8988T (cell line): ENCODE data around the gene STX16.
A peak's percentile ranks its signal among the peaks of the same experiment; 100 is the strongest.

Experiments used
- DNase-seq: peaks from one replicate; pipeline ENCODE4 v3.0.0; 2011

STX16 gene

DNA sequence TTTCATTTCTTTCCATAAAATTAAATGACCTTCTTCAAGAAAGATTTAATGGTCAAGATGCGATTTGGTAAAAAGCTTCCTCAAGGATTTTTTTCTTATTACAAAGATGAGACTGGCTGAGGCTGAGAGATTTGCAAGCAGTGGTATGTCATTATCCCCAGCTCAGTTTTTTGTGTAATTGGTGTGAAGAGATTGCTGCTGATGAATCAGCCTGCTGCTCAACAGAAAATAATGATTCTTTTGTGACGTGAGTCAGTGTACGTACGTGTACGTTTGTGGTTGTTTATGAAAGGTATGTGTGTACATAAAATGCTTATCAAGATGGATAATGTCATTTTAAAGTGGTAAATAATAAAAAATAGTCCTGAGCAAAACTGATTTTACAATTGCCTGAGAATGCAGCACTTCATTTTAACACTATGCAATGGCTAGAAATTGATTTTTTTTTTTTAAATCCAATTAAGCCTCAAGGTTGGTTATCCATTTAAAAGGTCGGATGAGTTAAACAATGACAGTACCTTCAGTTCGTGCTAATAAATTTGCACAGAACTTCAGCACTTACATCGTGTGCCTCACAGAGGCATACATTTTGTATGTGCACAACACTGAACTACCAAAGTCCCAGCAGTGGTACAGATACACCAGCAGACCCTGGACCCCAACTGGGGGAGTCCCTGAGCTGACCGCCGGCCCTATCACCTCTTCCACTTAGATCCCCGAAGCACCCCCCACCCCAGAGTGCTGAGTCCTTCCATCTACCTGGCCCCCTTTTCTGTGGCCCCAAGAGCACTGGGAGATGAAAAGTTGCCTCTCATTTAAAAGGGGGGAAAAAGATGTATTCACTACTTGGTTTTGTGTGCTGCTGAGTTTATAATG lies 31.8 kb downstream of the STX16 start:
- DNase-seq = no peak

DNA sequence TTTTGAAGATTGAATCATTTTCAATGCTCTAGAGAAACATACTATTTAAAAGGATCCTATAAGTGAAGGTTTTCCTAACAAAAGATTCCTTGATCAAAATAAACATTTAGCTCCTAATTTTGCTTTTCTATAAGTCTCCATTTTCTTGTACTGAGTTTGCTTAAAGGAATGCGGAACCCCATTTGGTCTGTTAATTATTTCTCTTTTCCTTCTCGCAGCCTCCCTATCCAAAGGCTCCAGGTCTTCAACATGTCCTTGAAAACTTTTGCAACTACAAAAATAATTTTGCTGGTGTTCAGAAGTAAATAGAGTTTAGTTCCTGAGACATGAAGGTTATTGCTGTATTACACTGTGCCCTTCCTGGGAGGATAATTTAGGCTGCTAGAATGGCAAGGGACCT lies 33.2 kb downstream of the STX16 start:
- no peak for DNase-seq

DNA sequence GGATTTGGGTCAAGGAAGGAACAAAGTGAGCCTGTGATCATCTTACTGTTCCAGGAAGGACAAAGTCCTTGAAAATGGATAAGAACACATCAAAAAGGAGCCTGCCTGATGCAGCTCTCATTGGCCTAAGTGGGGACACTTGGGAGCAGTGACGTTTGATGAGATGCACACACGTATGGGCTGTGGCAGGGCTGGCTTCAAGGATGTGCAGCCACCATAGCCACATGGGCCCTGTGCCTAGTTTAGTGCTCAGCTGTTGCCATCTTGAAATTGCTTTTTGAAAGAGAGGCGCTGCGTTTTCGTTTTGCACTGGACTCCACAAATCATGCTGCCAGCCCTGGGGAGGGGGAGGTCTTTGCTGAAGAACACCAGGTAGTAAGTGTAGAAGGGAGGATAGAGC lies 34.9 kb downstream of the STX16 start:
- no peak for DNase-seq

DNA sequence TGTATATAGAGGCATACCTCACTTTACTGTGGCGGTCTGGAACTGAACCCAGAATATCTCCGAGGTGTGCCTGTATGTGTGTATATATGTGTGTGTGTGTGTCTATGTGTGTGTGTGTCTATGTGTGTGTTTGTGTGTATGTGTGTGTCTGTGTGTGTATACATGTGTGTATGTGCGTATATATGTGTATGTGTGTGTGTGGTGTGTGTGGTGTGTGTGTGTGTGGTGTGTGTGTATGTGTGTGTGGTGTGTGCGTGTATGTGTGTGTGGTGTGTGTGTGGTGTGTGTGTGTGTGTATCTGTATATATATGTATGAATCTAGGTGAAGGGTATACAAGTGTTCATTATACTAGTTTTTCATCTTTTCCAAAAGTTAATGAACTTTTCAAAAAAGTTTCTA lies 37.3 kb downstream of the STX16 start:
- DNase-seq = no peak

DNA sequence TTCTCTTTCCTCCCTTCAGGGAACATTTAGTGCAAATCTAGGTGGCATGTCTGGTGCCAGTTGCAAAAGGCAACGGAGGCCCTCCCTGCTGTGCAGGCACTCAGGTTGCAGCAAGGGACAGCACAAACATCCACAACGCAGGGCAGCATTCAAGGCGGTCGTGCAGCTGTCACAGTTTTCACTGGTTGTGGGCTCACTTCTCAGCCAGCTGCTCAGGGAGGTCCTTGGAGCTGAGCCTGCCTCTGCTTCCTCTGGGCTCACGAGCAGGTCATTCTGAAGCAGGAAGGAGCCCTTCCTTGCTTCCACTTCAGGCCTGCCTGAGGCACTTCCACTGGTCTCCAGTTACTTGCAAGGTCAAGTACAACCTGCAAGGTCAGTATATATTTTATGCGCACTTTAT lies 37.8 kb downstream of the STX16 start:
- DNase-seq = no peak

DNA sequence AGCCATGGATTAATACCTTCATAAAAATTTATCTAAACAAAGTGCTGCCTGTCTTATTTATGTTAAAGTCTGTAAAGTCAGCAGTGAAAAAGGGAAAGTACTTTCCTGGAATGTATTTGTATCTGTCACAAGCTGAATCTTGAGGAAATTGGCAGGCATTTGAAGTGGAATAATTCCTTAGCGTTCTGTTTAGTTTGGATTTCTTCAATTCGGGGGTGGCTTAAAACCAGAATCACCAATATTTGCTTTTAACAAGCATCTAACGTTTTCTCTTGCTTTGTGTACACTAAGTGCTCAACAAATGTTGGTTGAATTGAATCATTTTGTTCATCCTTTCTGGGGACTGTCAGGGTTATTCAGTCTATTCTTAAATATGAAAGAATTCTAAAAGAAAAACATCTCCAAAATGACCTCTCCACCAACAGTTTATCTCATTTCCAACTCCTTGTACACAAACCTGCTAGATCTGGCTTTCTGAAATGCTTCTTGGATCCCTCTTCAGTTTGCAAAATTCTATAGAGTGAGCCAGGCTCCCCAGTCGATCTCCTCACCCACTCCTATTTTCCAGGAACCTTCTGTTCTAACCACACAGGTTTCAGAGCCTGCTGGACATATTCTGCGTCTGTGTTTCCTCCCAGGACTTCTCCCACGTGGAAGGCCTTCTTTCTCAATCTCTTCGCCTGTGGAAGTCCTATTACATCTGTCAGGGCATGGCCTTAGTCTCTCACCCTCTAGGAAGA lies 39.5 kb downstream of the STX16 start:
- no peak for DNase-seq

DNA sequence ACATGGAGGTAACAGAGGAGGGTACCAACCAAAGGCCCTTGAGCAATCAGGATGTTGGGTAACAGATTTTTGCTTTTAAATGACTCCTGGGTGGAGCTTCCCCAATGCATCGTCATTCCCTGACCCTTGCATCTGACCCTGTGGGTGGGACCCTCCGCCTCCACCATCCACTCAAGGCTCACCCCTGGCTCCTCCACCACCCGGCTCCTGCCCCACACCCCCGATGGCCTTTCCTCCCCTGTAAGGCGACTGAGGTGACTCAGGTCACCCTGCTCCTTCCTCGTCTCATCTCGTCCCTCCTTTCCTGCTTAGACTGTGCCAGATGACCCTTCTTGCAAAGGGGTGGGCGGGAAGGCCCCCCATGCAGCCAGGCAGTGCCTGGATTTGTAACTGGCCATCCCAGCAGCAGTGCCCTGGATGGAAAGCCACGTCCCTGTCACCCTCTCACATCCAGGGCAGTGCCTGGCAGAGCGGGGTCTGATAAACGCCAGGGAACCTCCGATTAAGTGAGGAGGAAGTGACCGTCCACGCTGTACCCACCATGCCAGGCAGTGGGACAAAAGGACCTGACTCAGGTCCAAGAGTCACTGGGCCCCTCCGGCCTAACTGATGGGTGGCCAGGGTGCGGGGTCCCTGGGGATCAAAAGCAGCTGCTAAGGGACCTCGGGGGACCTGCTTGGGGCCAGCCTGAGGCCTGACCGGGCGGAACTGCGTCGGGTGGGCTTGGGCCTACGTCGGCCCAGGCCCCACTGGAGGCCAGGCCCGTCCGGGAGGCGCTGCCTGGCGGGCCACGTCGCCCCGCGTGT lies 40.9 kb downstream of the STX16 start:
- DNase-seq = no peak

DNA sequence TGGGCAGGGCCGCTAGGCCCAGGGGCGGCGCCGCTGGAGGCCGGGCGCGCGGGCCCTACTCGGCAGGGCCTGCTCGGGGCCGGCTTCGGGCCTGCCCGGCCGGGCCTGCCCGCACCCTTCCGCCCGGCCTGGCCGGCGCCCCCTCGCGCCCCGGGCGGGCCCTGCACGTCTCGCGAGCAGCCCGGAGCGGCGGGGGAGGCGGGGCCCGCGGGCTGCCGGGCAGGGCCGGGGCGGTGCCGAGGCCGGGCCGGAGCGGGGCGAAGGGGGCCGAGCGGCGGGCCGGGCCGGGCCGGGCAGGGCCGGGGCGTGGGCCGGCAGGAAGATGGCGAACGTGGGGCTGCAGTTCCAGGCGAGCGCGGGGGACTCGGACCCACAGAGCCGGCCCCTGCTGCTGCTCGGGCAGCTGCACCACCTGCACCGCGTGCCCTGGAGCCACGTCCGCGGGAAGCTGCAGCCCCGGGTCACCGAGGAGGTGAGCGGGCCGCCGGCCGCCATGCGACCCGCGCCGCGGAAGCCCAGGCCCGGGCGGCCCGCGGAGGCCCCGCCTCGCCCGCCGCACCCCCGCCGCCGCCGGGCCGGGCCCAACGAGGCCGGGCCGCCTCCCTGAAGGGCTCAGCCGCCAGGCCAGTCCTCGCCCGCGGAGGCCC lies 41.6 kb downstream of the STX16 start, which contains the start of gene NPEPL1:
Gene NPEPL1, plus strand, starts transcription at position 222 of the 647 bp plus-strand sequence. Its CDS starts 101 bp downstream, at position 323.
- peak; percentile 94 for DNase-seq

DNA sequence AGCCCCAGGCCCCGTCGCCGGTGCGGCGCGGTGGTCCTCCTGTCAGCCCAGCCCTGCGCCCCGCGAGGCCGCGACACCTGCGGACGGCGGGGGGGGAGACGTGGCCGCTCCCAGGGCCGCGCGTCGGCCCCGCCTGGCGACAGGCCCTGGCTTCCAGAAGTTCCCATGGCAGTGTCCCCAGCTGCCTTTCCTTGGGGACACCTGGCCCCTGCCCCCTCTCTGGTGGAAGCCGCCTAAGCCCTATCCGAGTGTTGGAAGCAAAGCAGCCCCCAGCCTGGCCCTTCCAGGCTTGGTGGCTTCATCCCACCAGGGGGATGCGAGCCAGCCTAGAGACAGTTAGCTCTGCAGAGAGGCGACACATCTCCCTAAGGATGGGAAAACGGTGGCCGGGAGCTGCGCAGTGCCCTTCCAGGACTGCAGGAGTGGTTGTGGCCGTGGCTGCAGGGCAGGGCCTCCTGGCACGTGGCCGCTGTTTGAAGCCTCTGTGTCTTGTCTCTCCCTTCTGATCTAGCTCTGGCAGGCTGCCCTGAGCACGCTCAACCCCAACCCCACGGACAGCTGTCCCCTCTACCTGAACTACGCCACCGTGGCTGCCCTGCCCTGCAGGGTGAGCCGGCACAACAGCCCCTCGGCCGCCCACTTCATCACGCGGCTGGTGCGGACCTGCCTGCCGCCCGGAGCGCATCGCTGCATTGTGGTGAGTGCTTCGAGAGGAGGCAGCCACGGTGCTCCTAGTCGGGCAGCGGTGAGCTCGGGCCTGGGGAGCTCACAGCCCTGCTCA lies 42.3 kb downstream of the STX16 start:
- no peak for DNase-seq

DNA sequence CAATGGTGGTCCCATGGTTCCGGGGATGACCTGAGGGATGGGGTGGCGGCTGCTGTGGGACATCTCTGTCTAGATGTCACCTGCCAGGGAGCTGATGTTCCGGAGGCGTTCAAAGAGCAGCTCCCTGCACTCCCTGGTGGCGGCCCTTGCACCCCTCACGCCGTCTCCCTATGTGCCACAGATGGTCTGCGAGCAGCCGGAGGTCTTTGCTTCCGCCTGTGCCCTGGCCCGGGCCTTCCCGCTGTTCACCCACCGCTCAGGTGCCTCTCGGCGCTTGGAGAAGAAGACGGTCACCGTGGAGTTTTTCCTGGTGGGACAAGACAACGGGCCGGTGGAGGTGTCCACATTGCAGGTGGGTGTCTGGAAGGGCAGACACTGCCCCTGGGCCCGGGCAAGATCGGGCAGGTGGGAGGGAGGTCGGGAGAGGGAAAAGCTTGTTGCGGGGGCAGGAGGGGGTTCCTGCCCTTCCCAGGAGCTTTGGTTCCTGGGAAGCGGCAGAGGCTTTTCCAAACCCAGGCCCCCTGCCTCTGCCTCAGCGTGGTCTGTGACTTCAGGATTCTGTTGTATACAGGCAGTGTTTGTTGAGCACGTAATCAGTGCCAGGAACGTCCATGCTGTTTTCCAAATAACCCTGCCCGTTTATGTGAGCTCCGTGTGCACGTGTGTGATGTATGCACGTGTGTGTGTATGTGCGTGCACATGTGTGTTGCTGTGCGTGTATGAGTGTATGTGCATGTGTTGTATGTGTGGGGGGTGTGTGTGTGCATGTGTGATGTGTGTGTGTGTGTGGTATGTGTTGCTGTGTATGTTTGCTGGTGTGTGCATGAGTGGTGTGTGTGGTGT lies 43.4 kb downstream of the STX16 start:
- no peak for DNase-seq

DNA sequence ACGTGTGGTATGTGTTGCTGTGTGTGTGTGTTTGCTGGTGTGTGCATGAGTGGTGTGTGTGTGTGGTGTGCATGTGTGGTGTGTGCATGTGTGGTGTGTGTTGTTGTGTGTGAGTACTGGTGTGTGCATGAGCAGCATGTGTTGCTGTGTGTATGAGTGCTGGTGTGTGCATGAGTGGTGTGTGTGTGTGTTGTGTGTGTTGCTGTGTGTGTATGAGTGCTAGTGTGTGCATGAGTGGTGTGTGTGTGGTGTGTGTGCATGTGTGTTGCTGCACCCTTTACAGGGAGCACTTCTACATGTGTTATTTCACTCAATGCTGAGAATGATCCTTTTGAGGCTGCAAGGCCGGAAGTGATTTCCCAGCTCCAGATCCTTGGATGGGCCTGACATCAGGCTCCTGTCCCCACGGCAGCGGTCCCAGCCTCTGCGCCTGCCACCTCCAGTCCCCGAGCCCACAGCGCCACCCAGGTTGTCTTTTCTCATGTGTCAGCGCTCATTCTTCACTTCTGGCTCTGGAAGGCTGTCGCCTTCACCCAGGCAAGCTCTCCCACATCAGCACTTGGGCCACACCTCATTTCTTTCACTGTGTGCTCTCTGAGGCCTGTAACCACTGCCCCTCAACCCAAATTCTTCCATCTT lies 44.1 kb downstream of the STX16 start:
- DNase-seq = no peak

DNA sequence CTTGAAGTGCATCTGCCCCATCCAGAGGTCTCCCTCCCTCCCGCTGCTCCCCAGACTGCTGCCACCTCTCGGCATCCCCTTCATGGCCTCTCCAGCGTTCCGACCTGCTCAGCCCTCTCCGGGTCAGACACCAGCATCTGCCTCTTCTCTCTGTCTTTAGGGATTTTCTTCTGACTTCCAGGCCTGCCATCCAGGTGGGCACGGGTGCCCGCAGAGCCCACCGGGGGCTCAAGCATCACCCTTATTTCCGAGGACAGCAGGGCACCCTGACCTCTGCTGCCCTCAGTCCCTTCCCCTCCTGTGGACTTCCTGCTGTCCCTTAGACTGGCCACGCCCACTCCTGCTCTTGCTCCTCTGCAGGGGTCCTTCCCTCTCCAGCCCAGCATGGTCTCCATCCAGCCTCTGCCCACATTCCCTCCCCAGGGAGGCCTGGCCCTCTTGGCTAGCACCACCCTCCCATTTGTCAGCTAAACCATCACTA lies 44.9 kb downstream of the STX16 start:
- no peak for DNase-seq

DNA sequence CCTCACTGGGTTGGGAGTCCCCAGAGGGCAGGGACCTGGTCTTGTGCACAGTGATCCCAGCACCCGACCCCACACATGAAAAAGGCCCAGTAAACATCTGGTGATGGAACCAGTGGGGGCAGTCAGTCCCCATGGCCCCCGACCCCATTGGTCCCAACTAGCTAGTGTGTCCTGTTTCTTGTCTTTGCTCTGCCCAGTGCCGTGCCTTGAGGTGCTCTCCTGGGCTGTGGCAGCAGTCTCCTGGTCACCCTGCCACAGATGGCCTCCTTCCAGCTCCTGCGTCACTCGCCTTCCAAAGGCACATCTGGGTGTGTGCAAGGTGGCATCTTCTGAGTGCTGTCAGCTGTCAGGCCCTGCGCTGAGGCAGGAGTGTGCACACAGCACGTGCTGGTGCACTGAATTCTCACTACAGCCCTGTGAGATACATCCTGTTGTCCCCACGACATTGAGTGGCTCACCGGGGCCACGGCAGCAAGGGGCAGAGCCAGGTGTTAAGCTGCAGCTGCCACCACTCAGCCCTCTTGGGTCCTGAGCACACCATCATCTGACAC lies 45.4 kb downstream of the STX16 start:
- peak; percentile 30 for DNase-seq

DNA sequence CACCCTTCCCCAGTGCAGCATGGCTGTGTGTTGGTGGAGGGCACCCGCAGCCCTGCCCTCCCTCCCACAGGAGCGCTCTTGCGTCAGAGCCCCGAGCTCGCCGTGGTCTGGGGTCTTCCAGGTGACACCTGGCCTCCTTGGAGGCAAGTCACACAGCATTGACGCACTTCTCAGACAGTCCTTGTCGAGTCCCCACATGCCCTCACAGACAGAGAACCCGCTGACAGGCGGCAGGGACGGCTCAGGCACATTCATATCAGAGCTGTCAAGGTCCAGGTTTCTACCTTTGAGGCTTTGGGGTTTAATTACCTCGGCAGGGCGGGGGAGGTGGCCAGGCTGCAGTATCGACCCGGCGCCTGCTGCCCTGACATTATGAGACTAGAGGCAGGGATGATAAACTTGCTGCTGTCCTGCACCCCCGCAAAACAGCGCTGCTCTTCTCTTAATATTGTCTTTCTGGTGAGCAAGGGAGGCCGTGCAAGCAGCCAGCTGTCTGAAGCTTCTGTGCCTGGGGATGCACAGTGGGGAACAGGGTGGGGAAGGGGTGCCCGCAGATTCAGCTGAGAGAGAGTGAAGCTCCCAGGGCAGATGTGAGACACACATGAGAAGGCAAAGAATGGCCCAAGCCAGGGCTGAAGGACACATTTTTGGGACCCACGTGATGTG lies 46.3 kb downstream of the STX16 start:
- DNase-seq = peak; percentile 14

DNA sequence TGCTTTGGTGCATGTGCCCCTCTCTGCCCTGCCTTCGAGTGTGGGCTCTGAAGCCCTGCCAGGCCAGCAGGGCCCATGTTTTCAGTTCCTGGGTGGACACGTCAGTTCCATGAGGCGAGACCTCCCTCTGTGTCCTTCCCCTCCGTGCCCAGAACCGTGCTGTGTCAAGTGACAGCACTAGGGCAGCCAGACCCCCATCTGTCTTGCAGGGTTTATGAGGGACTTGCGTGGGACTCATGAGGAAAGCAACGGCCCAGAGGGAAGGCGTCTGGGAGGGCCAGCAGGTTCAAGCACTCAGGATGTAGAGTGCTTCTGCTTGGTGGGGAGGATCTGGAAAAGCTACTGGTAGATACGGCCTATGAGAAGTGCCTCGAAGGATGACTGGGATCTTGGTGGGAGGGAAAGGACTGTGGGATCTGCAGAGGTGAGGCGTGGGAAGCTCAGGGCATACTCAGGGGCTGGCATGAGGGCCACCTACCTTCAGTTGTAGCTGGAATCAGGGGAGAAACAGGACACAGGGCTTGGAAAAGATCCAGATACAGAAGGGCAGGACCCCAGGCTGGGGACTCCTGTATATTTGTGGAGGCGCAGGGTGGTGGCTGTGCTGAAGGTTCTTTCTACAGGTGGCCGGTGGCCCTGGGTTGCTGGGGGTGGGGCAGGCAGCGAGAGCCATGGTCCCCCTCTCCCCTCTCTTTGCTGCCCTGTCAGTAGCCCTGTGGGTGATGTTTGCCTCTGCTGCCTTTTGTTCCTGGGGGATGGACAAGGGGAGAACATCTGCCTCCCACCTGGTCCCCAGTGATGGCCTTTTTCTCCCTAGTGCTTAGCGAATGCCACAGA lies 47.0 kb downstream of the STX16 start:
- DNase-seq = peak; percentile 17

DNA sequence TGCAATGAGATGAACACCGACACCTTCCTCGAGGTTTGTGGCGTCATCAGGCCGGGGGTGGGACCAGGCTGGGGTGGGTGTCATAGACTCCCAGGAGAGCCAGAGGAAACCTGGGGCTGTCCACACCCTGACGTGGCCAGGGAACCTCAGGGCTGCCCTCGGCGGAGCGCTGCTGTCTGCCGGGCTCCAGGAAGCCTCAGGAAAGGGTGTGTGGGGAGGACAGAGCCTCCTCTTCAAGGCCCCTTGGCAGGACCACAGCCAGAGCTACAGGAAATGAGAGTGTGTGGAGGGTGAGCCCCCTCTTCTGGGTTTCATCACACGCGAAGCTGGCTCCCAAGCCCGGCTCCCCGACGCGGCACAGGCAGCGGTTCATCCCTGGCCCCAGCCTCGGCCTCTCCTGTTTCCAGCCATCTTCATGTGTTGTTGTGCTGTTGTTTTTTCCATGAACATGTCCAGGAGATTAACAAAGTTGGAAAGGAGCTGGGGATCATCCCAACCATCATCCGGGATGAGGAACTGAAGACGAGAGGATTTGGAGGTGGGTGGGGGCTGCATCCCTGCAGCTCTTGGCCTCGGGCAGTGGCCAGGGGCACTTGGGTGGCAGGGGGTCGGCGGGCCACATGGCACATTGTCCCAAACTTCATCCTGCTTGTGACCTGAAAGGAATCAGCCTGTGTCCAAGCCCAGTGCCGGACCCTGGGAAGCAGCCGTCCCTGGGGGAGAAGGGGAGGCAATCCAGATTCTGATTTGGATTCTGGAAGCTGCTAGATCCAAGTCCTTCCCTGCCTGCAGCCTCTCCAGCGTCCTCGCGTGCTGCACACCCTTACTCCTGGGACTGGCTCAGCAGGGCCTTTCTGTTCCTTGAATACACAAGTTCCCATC lies 47.9 kb downstream of the STX16 start:
- DNase-seq = peak; percentile 18

DNA sequence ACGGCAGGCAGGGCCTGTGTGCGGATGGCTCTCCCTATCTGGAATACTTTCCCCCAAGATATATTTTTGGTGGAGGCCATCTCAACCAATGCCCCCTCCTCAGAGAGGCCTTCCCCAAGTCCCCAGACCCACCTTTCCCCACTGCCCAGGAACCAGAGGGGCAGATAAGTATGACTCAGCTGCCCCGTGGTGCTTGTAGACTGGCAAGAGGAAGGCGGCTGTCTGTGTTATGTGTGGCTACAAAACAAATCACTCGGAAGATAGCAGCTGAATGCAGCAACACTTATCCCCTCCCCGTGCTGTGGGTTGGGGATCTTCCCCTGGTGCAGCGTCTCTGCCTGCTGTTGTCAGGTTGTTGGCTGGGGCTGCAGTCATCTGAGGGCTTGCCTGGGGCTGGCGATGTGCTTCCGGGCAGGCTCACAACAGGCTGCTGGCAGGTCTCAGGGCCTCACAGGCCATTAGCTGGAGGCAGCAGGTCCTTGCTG lies 48.6 kb downstream of the STX16 start:
- DNase-seq = no peak
